ENCODE data around the gene PRDX5.

DNA sequence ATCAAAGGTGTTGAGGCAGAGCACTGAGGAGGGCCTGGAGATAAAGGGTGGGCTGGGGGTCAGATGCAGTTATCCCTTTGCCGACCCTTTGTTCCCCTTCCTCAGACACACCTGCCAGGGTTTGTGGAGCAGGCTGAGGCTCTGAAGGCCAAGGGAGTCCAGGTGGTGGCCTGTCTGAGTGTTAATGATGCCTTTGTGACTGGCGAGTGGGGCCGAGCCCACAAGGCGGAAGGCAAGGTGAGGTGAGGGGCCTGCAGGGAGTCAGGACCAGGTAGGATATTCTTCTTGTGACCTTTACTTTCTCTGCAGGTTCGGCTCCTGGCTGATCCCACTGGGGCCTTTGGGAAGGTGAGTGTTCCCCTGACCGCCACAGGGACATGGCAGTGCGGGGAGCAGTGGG lies 2.6 kb downstream of the PRDX5 start:
- TF ChIP-seq CTCF (IDR thresholded peaks at IDR 0.05; ENCODE audit: insufficient read depth, low read length, poor library complexity, severe bottlenecking) (no peak), EZH2phosphoT487 (conservative IDR thresholded peaks at IDR 0.05; ENCODE audit: low read length) (no peak)

Measured in SU-DHL-6 (cell line).